ENCODE results near the gene ADAMTS2.
"Not testable (repeated sequence)": the region's sequence is repeated elsewhere in the genome, so short reads cannot be mapped to it uniquely, and the experiment has no call there.

Gene ADAMTS2

DNA sequence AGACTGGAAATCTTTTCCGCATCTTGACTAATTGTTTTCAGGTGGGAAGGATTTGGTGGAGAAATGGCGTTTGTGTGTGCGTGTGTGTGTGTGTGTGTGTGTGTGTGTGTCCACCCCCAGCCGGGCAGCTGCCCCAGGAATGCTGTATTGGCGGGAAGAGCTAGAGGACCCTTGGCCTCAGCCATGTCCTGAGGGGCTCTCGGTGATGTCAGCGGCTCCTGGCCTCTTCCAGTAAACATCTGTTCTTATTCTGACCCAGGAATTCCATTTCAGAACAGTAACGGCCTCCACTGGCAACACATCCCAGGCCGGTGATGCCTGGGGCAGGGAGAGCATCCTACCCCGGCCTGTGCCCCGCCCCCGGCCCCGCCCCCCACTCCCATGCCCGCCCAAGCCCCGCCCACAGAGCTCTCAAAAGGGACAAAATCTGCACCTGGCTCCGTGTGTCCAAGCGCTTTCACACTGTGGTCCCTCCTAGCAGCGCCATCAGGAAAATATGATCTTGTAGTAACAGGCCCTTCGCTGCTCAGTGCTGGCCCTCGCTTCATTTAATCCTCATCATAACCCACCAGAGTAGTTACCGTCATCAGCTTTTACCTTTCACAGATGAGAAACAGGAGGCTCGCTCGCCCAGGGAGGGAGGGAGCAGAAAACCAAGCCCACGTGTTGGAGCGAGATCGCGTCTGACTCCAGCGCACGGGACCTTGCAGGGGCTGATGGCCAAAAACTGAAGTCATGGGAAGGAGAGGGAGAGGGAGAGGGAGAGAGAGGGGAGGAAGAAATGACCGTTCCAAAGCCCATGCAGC is 18.9 kb downstream of the ADAMTS2 start:
- H3K27me3 ChIP-seq (ENCODE audit: control insufficient read depth, insufficient read depth, low read length): peaks cover 3% of the 10 kb centered on the region
- H3K36me3 ChIP-seq (ENCODE audit: control insufficient read depth, insufficient read depth, low read length): no peaks in the 10 kb centered on the region
- H3K4me3 ChIP-seq (ENCODE audit: low read length): no peak overlapping the region
- H3K9me3 ChIP-seq (ENCODE audit: control insufficient read depth, low read length): no peaks in the 10 kb centered on the region
- H3K4me1 ChIP-seq (ENCODE audit: control insufficient read depth, insufficient read depth, low read length): no peaks in the 10 kb centered on the region
- H3K9ac ChIP-seq (ENCODE audit: low read length): no peak overlapping the region

DNA sequence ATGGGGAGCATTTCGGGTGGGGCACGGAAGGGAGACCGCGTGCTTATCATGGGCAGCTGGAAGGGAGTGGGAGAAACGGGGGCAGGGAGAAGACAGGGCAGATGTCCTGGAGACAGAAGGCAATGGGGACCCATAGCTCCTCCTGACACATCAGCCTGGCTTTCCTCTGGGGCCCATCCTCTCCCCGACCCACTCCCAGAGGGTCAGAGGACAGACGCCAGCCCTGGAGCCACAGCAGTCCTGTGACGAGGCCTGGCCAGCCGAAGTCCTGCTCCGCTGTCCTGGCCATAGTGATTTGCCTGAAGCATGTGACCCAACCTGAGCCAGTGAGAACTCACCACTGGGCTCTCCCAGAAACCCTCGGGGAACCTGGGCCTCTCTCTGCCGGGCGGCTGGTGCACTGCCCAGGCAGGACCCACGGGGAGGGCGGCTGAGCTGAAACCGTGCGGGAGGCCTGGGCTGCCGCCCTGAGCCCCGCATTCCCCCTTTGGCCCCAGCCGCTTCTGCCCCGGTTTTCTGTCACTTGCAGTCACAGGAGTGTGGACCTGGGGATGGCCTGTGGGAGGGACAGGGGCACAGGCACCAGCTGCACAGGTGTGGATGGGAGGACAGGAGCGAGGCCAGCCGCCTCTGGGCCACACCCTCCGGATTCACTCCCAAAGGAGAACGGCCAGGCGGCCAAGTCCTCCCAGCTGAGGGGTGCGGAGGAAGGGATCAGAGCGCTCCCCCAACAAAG is 19.8 kb downstream of the ADAMTS2 start:
- H3K9me3 ChIP-seq (ENCODE audit: control insufficient read depth, low read length): no peaks in the 10 kb centered on the region
- H3K27me3 ChIP-seq (ENCODE audit: control insufficient read depth, insufficient read depth, low read length): peaks cover 3% of the 10 kb centered on the region
- H3K9ac ChIP-seq (ENCODE audit: low read length): no peak overlapping the region
- no peaks in the 10 kb centered on the region for H3K4me1 ChIP-seq (ENCODE audit: control insufficient read depth, insufficient read depth, low read length)
- no peaks in the 10 kb centered on the region for H3K36me3 ChIP-seq (ENCODE audit: control insufficient read depth, insufficient read depth, low read length)
- H3K4me3 ChIP-seq (ENCODE audit: low read length): no peak overlapping the region

DNA sequence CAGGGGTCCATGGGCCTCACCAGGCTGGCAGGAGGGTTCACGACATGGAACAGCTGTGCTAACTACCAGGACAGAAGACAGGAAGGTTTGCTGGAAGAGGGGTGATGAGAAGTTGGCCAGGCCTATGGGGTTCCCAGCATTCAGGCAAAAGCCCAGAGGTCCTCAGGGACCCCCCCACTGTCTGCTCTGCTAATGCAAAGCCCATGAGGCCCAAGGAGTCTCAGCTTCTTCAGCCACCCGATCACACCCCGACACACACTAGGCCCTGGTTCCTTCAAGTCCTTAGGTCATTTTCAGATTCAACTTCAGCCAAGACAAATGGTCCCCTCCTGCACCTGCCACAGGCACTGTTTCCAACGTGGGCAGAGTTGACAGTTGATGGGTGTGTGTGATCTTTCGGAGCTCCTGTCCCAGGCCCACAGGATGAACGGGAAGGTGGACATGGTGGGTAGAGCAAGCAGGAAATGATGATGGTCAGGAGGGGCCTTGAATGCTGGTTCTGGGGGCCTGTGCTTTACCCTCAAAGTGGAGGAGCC is 20.4 kb downstream of the ADAMTS2 start:
- Histone ChIP-seq H3K4me1 (ENCODE audit: control insufficient read depth, insufficient read depth, low read length) (no peaks in the 10 kb centered on the region), H3K9me3 (ENCODE audit: control insufficient read depth, low read length) (no peaks in the 10 kb centered on the region), H3K27me3 (ENCODE audit: control insufficient read depth, insufficient read depth, low read length) (peaks cover 3% of the 10 kb centered on the region), H3K4me3 (ENCODE audit: low read length) (no peak overlapping the region), H3K36me3 (ENCODE audit: control insufficient read depth, insufficient read depth, low read length) (no peaks in the 10 kb centered on the region), H3K9ac (ENCODE audit: low read length) (no peak overlapping the region)

DNA sequence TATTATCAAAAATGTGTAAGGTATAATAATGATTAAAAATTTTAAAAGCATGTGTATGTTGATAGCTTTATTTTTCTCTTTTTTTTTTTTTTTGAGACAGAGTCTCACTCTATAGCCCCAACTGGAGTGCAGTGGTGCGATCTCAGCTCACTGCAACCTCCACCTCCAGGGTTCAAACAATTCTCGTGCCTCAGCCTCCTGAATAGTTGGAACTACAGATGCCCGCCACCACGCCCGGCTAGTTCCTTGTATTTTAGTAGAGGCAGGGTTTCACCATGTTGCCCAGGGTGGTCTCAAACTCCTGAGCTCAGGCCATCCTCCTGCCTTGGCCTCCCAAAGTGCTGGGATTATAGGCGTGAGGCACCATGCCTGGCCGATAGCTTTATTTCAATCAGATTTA is 20.9 kb downstream of the ADAMTS2 start:
- H3K9ac ChIP-seq (ENCODE audit: low read length); H3K4me3 ChIP-seq (ENCODE audit: low read length); H3K27me3 ChIP-seq (ENCODE audit: control insufficient read depth, insufficient read depth, low read length); H3K9me3 ChIP-seq (ENCODE audit: control insufficient read depth, low read length); H3K4me1 ChIP-seq (ENCODE audit: control insufficient read depth, insufficient read depth, low read length); H3K36me3 ChIP-seq (ENCODE audit: control insufficient read depth, insufficient read depth, low read length): not testable (repeated sequence)

DNA sequence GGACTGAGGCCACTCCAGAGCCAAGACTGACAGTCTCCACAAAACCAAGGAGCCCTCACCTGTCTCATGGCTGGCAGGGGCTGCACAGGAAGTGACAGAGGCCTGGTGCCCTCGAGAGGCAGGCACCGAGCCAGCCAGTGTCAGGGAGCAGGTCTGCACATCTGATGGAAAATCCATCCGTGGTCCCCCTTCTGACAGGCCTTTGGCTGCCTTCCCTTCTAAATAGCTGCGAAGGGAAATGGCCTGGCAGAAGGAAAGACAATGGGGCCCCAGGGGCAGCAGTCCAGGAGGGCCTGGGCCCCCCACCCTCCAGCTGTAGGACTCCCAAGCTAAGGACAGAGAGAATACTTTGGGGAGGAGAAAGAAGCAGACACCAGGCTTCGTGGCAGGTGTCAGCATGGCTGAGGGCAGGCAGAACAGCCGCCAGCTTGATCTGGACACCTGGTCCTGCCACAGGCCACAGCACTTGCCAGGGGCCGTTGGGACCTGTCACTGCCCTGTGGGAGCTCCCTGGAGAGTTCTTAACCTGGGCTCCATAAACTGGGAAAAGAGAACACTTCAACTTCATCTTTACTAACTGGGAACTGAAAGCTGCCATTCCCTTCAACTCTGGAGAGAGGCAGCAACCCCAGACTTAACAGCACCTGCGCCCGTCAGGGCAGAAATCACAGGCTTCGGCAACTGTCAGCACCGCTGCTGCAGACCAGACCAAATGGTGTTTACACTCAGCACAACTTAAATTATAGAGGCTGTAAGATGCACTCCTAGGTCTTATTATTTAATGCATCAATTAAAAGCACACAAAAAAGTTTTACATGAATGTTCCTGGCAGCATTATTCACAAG is 22.0 kb downstream of the ADAMTS2 start:
- no peaks in the 10 kb centered on the region for H3K4me1 ChIP-seq (ENCODE audit: control insufficient read depth, insufficient read depth, low read length)
- peaks cover 3% of the 10 kb centered on the region for H3K27me3 ChIP-seq (ENCODE audit: control insufficient read depth, insufficient read depth, low read length)
- no peak overlapping the region for H3K9ac ChIP-seq (ENCODE audit: low read length)
- H3K4me3 ChIP-seq (ENCODE audit: low read length): no peak overlapping the region
- H3K9me3 ChIP-seq (ENCODE audit: control insufficient read depth, low read length): no peaks in the 10 kb centered on the region
- no peaks in the 10 kb centered on the region for H3K36me3 ChIP-seq (ENCODE audit: control insufficient read depth, insufficient read depth, low read length)

DNA sequence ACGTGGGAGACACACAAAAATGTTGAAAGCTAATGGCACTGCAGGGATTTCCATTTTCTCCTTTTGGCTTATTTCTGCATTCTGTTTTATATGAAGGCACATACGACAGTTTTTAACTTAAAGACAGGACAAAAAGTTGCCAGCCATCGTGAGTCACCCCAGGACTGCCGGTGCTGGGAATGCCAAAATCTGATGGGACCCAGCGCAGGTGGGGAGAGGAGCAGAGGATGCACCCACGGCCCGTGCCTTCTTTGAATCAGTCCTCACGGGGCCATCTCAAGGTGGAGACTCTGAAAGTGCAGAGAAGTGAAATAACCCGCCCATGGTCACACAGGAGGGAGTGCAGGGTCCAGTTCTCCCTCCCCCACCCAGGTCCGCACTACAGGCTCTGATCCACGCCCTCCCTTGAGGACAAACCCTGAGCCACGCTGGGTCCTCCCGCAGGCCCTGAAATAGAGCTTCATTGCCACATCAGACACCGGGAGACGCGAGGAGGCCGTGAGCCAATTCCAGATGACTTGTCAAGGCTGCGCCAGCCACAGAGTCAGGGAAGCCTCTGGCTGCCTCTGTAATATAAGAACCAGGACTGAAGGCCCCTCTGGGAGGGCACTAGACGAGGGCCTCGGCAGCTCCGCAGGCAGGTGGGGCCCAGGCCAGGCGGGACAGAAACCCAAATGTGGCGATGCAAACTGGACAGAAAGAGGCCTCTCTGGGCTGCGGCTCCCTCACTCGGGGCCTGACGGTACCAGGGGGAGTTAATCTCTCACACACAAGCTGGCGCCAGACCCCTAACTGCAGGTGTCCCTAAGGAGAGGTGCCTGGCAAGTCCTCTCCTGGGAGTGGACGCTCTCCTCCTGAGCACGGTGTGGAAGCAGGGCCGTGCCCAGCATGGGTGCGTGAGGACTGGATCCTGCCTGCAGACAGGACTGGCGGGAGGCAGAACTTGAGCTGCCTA is 22.9 kb downstream of the ADAMTS2 start:
- Histone ChIP-seq H3K9me3 (ENCODE audit: control insufficient read depth, low read length) (no peaks in the 10 kb centered on the region), H3K36me3 (ENCODE audit: control insufficient read depth, insufficient read depth, low read length) (no peaks in the 10 kb centered on the region), H3K4me3 (ENCODE audit: low read length) (no peak overlapping the region), H3K9ac (ENCODE audit: low read length) (no peak overlapping the region), H3K4me1 (ENCODE audit: control insufficient read depth, insufficient read depth, low read length) (no peaks in the 10 kb centered on the region), H3K27me3 (ENCODE audit: control insufficient read depth, insufficient read depth, low read length) (peaks cover 3% of the 10 kb centered on the region)

DNA sequence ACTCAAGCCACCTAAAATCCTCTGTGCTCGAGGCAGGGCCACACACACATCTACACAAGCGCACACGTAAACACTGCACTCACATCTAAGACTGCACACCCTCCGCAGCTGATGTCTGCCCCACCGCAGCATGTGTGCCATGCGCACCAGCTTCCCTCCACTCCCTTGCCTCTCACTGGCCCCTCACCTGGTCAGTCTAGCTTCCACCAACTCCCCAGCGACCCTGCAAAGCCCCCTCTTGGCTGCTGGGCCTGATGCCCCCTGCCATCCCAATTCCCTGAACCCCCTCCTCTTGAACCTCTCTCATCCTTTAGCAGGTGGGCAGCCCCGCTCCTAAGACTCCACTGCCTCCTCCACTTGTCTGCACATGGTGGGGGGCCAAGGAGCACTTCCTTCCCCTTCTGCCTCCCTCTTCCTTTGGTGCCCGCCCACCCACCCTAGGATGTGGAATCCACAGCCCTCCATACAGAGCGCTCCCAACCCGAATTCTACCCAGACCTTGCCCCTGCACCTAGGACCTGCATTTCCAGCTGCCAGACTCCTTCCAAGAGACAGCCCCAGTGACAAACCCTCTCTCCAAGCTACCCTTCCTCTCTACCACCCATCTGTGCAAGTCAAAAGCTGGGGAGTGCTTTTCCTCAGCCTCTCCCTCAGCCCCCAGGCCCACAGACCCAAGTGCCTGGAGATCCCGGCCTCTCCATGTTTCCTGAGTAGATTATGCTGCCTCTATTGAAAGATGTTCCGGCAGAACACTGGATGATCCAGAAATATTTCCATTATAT is 23.9 kb downstream of the ADAMTS2 start:
- Histone ChIP-seq H3K36me3 (ENCODE audit: control insufficient read depth, insufficient read depth, low read length) (no peaks in the 10 kb centered on the region), H3K9ac (ENCODE audit: low read length) (no peak overlapping the region), H3K9me3 (ENCODE audit: control insufficient read depth, low read length) (no peaks in the 10 kb centered on the region), H3K27me3 (ENCODE audit: control insufficient read depth, insufficient read depth, low read length) (no peaks in the 10 kb centered on the region), H3K4me1 (ENCODE audit: control insufficient read depth, insufficient read depth, low read length) (no peaks in the 10 kb centered on the region), H3K4me3 (ENCODE audit: low read length) (no peak overlapping the region)

DNA sequence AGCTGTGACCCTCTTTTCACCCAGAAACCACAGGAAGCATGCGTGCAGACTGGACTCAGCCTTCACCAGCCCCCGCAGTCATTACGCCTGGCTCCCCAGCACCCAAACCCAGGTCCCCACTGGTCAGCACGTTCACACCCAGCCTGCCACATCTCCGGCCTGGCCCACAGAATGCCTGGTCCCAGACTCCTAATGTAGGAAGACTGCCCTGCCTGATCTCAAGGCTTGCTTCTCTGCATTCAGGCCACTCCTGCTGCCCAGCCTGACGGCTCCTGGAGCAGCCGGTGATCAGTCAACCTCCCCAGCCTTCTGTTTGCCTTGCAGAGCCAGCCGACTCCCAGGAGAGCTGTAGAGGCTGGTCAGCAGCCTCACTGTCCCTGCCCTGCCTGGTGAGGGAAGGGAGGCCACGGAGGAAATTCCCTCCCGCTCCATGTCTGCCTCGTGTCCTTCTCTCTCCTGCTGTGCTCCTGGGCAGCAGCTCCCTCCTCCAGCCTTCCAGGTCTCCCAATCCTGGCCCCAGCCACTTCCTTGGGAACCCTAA is 25.4 kb downstream of the ADAMTS2 start:
- Histone ChIP-seq H3K9ac (ENCODE audit: low read length) (no peak overlapping the region), H3K4me1 (ENCODE audit: control insufficient read depth, insufficient read depth, low read length) (no peaks in the 10 kb centered on the region), H3K4me3 (ENCODE audit: low read length) (no peak overlapping the region), H3K9me3 (ENCODE audit: control insufficient read depth, low read length) (no peaks in the 10 kb centered on the region), H3K27me3 (ENCODE audit: control insufficient read depth, insufficient read depth, low read length) (no peaks in the 10 kb centered on the region), H3K36me3 (ENCODE audit: control insufficient read depth, insufficient read depth, low read length) (no peaks in the 10 kb centered on the region)

DNA sequence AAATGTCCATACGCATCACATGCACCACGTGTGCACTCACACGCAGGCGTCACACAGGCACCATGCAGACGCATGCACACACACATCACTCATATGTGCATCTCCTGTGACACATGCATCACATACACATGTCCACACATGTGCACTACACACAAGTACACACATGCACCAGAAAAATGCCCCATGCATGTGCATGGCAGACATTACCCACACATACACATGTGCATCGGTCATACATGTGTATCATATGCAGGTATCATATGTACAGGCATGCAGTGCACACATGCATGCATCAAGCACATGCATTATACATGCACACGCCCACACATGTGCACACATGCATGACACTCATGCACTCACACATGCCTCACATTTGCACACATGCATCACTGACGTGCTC is 26.1 kb downstream of the ADAMTS2 start:
- H3K9me3 ChIP-seq (ENCODE audit: control insufficient read depth, low read length): no peaks in the 10 kb centered on the region
- no peak overlapping the region for H3K9ac ChIP-seq (ENCODE audit: low read length)
- no peaks in the 10 kb centered on the region for H3K4me1 ChIP-seq (ENCODE audit: control insufficient read depth, insufficient read depth, low read length)
- no peak overlapping the region for H3K4me3 ChIP-seq (ENCODE audit: low read length)
- no peaks in the 10 kb centered on the region for H3K36me3 ChIP-seq (ENCODE audit: control insufficient read depth, insufficient read depth, low read length)
- no peaks in the 10 kb centered on the region for H3K27me3 ChIP-seq (ENCODE audit: control insufficient read depth, insufficient read depth, low read length)

DNA sequence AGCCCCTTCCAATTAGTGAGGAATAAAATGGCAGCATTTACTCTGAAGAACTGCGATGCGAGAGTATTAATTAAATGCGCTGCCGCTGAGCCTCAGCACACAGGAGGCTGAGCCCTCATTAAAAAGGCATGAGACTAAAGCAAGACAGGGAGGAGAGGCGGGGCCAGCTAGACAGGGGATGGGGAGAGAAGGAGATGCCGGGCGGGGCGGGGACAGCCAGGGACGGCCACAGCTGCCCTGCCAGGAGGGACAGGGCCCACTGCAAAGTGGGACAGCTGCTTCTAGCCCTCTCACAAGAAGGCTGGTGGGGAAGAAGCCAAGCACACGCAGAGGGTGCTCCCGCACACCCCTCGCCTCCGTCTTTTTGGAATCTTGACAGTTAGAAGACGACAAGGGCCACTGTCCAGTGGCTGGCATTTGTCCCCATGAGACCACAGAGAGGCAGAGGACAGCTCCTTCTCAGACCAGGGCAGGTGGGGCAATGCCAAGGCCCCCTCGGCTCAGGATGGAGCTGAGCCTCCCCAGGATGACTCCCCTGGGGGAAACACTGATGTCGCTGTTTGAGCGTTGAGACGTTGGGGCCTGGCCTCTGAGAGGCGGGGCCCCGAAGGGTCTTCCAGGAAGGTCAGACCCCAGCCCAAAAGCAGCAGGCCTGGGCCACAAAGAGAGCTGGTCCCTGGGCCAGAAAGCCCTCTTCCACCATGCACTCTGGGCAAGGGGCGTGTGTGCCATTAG is 26.9 kb downstream of the ADAMTS2 start:
- Histone ChIP-seq H3K4me3 (ENCODE audit: low read length) (no peak overlapping the region), H3K4me1 (ENCODE audit: control insufficient read depth, insufficient read depth, low read length) (no peaks in the 10 kb centered on the region), H3K27me3 (ENCODE audit: control insufficient read depth, insufficient read depth, low read length) (no peaks in the 10 kb centered on the region), H3K9me3 (ENCODE audit: control insufficient read depth, low read length) (no peaks in the 10 kb centered on the region), H3K36me3 (ENCODE audit: control insufficient read depth, insufficient read depth, low read length) (no peaks in the 10 kb centered on the region), H3K9ac (ENCODE audit: low read length) (no peak overlapping the region)
